Right lobe of liver (tissue), 6 donors: ENCODE data around the gene PDIA5. TPM values are rescaled to one million over a fixed set of nuclear protein-coding genes. Genes with fewer than 3 reads are reported as not detected.

ENCODE experiments used
- ATAC-seq, 4 donors: fragments of 200-7000 bp; cut with Tn5 transposase; one replicate each; pipeline ENCODE4 v1.9.1; 2020; ENCODE audit warnings: mild to moderate bottlenecking in 4 of 4, moderate library complexity in 4 of 4
- DNase-seq, 3 donors: peaks; one replicate each; pipeline ENCODE4 v3.0.0-alpha.2; 2020
- H3K27ac ChIP-seq, 3 donors: fragments of 200-600 bp; one replicate each; pipeline ENCODE4 v1.8.0; 2022
- H3K27me3 ChIP-seq, 2 donors: fragments of 200-600 bp; one replicate each; pipeline ENCODE4 v1.8.0; 2022
- H3K36me3 ChIP-seq, 4 donors: fragments of 200-600 bp; sonication (generic) in 1 of 4; one replicate each; pipeline versions ENCODE4 v1.5.1 to v1.8.0; 2017 to 2022; ENCODE audit warnings: control low read depth in 1 of 4
- H3K4me1 ChIP-seq, 4 donors: fragments of 200-600 bp; sonication (generic) in 1 of 4; one replicate each; pipeline versions ENCODE4 v1.5.1 to v1.8.0; 2017 to 2022; ENCODE audit warnings: control low read depth in 1 of 4
- H3K4me3 ChIP-seq, 3 donors: fragments of 200-600 bp; one replicate each; pipeline ENCODE4 v1.8.0; 2022
- H3K9me3 ChIP-seq, 4 donors: fragments of 200-600 bp; sonication (generic) in 1 of 4; one replicate each; pipeline versions ENCODE4 v1.5.1 to v1.8.0; 2017 to 2022; ENCODE audit warnings: control low read depth in 1 of 4
- CTCF ChIP-seq, 4 donors: fragments of 200-600 bp in 3 of 4; fragments of 450-650 bp in 1 of 4; IDR thresholded peaks; one replicate each; pipeline versions ENCODE4 v1.5.1 to v1.8.0; 2016 to 2022; ENCODE audit warnings: antibody characterized with exemption in 4 of 4, mild to moderate bottlenecking in 2 of 4
- POLR2A ChIP-seq: fragments of 450-650 bp; IDR thresholded peaks from one replicate; pipeline ENCODE4 v1.6.1; 2017; ENCODE audit warnings: antibody characterized with exemption, mild to moderate bottlenecking
- WGBS: methylation state at CpG from one replicate; pipeline ENCODE4 v1.1.6; 2018; ENCODE audit warnings: low coverage, low lambda C conversion rate; ENCODE audit not compliant: insufficient coverage; ENCODE audit errors: missing lambda C conversion rate; 5-methylcytosine and 5-hydroxymethylcytosine counted together
- intact Hi-C, 2 donors: fragments of 100-400 bp; cut with DNase I; formaldehyde crosslinking; loops; one replicate each; pipeline versions ENCODE4 v1.11.2 to v1.14.1; 2022
- long read RNA-seq: library from polyadenylated mRNA; unstranded; transcript quantifications from one replicate; pipeline ENCODE4 v2.0.0, GENCODE V29; 2019
- total RNA-seq, 6 experiments: library from RNA; depleted of rRNA in 2 of 6; stranded (reverse); fragments of >200 nt in 2 of 6; fragmentation: NEBNext Ultra II Directional in 3 of 6; extraction: Animal tissue kit (Norgen Biotek cat#: 25700) in 3 of 6; gene quantifications; one replicate each; pipeline versions ENCODE4 v1.1.0 to v1.2.4, GENCODE V29; 2016 to 2023
- donor health status: DM: no; HTN: yes; CAD: no.
- donor health status: DM: no; HTN: no; CAD: no.
- donor health status: DM: no; HTN: no; CAD: no.
- donor health status: DM: no; HTN: yes; CAD: no.
- donor health status: DM: no; HTN: yes; CAD: no.

Gene PDIA5
- 100 to 1,000 TPM in 1 of 6 experiments, 10 to 100 TPM in 5; 26.2 to 109 (median 51.9) TPM for total RNA-seq
- long read RNA-seq, transcript PDIA5-201 (17 exons, 1,799 nt): major isoform, 7 of 9 reads
- long read RNA-seq, partial matches to known transcripts: 0 of 9 reads
- long read RNA-seq, other reads (novel, unspliced or antisense): 2 of 9 reads

- WGBS: 0% methylated on average over 18 of the region's 72 CpGs
- Histone ChIP-seq H3K4me3 (peak within 1 kb of the TSS; percentile 93 to 99 (median 95)), H3K9me3 (no peaks in the 10 kb centered on the region), H3K27me3 (no peaks in the 10 kb centered on the region), H3K27ac (peak within 1 kb of the TSS; percentile 76 to 86 (median 83)), H3K4me1 (peaks cover 2 to 30% (median 17%) of the 10 kb centered on the region in 4 donors), H3K36me3 (no peaks in the 10 kb centered on the region)
- TF ChIP-seq POLR2A: peak; percentile 95
- no peak for TF ChIP-seq CTCF (IDR thresholded peaks at IDR 0.05)
- peak; percentile 69 to 81 (median 76) for ATAC-seq
- intact Hi-C loops: no loop called here
- peak; percentile 95 to 96 (median 96) for DNase-seq
Measured at GRCh38 chr3:123066896-123067688, at the start of gene PDIA5. Gene PDIA5 (plus strand): TSS chr3:123067025. CDS start chr3:123067165, 140 bp downstream.

- Histone ChIP-seq H3K4me1 (no peaks in the 10 kb centered on the region), H3K36me3 (no peaks in the 10 kb centered on the region), H3K27me3 (no peaks in the 10 kb centered on the region), H3K9me3 (no peaks in the 10 kb centered on the region), H3K27ac (no peak overlapping the region), H3K4me3 (no peak overlapping the region)
- ATAC-seq (no peak), DNase-seq (no peak)
- intact Hi-C loops: loop anchor here in 1 of 2 donors (10.0 kb wide), 1 partner anchor 74 kb away; no protein-coding TSS in a partner anchor
- TF ChIP-seq CTCF (IDR thresholded peaks at IDR 0.05): no peak
- no peak for TF ChIP-seq POLR2A
- 60% methylated on average over 1 of the region's 1 CpG for WGBS
Measured at GRCh38 chr3:123018683-123019082, 48.1 kb upstream of the PDIA5 start.

DNA sequence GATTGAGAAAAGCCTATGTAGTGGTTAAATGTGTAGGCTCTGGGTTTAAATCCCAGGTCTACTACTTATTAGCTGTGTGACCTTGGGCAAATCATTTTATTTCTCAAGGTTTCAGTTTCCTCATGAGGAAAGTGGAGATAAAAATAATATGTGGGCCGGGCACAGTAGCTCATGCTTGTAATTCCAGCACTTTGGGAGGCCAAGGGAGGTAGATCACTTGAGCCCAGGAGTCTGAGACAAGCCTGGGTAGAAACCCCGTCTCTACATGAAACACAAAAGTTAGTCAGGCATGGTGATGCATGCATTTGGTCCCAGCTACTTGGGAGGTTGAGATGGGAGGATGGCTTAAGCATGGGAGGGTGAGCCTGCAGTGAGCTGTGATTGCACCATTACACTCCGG is 47.7 kb upstream of the PDIA5 start:
- DNase-seq (no peak), ATAC-seq (no peak)
- H3K27me3 ChIP-seq: no peaks in the 10 kb centered on the region
- TF ChIP-seq POLR2A (no peak), CTCF (IDR thresholded peaks at IDR 0.05) (no peak)
- no peak overlapping the region for H3K4me3 ChIP-seq
- no peaks in the 10 kb centered on the region for H3K4me1 ChIP-seq
- 77% methylated on average over 3 of the region's 3 CpGs for WGBS
- no peaks in the 10 kb centered on the region for H3K36me3 ChIP-seq
- H3K27ac ChIP-seq: no peak overlapping the region
- no peaks in the 10 kb centered on the region for H3K9me3 ChIP-seq
- intact Hi-C loops: loop anchor here in 1 of 2 donors (10.0 kb wide), 1 partner anchor 74 kb away; no protein-coding TSS in a partner anchor

DNA sequence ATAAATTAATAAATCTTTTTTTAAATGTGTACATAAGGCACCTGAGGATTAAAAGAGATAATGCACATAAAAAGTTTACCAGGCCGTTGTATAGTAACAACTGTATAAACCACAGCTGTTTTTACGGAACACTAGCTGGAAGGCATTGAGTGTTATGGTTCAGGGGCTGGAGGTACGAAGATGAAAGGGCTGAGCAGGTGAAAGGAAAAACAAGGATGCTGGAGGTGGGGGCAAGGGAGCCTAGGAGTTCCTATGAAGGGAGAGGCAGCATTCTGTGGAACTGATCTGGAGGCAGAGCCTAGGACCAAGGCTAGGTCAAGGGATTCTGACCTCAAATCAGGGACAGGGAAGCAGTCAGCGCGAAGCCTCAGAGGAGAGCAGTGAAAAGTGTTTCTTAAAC is 47.2 kb upstream of the PDIA5 start:
- H3K9me3 ChIP-seq: no peaks in the 10 kb centered on the region
- no peak overlapping the region for H3K4me3 ChIP-seq
- ATAC-seq (no peak), DNase-seq (no peak)
- no peaks in the 10 kb centered on the region for H3K4me1 ChIP-seq
- H3K36me3 ChIP-seq: no peaks in the 10 kb centered on the region
- H3K27me3 ChIP-seq: no peaks in the 10 kb centered on the region
- WGBS: 85% methylated on average over 5 of the region's 5 CpGs
- no peak for TF ChIP-seq CTCF (IDR thresholded peaks at IDR 0.05)
- H3K27ac ChIP-seq: no peak overlapping the region
- intact Hi-C loops: loop anchor here in 1 of 2 donors (10.0 kb wide), 1 partner anchor 75 kb away; no protein-coding TSS in a partner anchor
